GM21526 (cell line): ENCODE results near the gene CAMKK2.
A peak's percentile ranks its signal among the peaks of the same experiment; 100 is the strongest.
"Not testable (repeated sequence)": the region's sequence is repeated elsewhere in the genome, so short reads cannot be mapped to it uniquely, and the experiment has no call there.

Source experiments
- ATAC-seq: cut with Tn5 transposase; IDR thresholded peaks from one replicate; pipeline ENCODE4 v1.9.1; 2021; ENCODE audit warnings: moderate library complexity; ENCODE audit not compliant: unreplicated experiment, low FRiP score

Gene CAMKK2

DNA sequence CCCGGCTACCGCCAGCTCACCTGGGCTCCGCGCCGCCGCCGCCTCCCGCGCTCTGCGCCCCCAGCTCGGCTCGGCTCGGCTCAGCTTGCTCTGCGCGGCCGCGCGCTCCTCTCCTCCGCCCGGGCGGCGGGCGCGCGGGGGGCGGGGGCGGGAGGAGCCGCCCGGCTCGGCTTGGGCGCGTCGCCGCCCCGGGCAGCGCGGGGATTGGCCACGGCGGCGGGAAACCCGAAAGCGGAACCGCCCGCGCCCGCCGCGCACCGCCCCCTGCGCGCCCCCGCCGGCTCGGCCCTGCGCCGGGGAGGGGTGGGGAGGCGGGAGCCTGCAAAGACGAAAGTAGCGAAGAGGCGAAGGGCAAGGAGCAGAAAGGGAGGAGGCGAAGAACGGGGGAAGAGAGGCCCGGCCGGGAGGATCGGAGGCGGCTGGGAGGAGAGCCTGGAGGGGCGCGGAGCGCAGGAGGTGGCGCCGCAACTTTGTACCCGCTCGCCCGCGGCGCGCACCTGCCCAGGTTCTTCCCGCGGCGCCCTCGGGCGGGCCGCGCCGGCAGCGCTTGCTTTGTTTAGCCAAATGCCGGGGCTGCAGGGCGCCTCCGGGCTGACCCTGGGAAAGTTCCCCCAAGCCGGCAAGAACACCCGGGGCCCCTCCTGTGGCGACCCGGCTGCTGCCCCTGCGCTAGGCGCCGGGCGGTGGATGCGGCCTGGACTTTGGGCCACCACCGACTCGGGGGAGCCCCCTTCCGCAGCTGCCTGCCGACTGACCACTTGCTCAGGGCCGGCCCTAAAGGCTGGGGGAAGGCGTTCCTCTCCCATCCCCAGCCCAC is at the start of gene CAMKK2:
Gene CAMKK2, minus strand, starts transcription at position 92 of the 817 bp plus-strand sequence. CDS start 22,183 bp downstream, outside the sequence.
- ATAC-seq = peak; percentile 56

DNA sequence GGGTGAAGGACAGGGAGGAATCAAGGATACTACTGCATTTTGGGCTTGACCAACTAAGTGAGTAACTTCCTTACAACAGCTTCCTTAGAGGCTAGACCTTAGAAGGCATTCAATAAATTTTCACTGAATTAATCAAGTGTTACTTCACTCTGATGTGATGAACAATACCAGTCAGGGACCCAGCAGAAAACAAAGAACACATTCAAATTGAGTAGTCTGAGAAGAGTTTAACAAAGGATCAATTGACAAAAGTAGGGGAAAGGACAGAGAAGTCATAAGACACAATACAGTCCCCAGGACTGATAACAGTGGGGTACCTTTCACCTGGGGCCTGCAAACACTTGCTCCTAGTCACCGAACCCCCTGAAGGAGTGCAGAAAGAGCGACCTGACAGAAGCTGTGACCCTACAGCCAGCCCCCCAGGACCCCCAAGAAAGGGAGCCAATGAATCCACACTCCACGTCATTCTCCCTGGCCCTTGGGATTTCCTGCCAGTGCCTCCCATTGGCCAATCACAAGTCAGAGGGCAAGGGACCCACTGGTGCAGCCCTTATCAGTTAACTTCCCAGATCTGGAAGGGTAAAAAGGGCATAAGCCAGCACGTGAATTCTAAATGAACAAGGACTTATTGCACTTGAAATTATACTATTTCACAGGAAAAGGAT is 48.8 kb upstream of the CAMKK2 start:
- no peak for ATAC-seq

DNA sequence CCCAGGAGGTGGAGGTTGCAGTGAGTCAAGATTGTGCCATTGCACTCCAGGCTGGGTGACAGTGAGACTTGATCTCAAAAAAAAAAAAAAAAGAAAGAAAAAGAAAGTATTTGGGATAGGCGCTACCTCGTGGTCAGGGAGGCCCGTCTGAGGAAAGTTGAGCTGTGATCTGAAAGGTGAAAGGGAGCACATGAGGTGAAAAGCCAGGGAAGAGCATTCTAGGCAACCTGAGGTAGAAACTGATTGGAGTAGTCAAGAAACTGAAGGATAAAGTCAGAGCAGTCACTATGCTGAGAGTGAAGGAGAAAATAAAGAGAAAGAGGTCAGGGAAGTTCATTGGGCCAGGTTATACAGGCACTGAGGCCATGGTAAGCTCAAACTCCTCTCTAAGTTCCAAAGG is 48.0 kb upstream of the CAMKK2 start:
- ATAC-seq = no peak

GRCh38 chr12:121337416-121337815 is 40.9 kb upstream of the CAMKK2 start:
- no peak for ATAC-seq

DNA sequence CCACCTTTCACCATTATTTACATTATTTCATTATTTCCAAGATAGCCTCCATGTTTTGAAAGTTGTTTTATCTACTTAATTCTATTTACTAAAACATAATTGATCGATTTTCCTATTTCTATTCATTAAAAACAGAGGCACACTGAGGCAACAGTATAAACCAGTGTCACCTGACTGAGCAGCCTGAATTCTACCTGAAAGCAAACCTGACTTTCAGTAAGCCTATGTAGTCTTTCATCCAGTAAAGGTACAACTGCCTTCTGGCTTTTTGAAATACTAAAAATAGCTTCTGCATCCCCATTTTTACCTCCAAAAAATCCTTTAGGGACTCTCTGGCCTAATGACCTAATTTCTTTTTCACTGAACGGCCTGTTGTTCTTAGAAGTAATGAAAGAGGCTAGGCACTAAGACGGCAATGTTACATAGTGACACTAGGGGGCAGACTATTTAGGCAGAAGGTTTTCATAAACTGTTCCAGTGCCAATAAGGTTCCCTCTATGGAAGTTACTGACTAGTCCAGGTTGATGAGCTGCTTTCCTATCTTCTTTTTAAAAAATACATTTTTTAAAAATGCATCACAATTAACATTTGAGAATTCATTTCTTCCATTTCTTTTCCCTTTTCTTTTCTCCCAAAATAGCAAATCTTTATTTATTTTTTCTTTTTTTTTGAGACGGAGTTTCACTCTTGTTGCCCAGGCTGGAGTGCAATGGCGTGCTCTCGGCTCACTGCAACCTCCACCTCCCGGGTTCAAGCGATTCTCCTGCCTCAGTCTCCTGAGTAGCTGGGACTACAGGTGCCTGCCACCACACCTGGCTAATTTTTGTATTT is 38.2 kb upstream of the CAMKK2 start:
- ATAC-seq = no peak

- ATAC-seq = no peak
Observed at GRCh38 chr12:121333747-121334146, 37.2 kb upstream of the CAMKK2 start.

DNA sequence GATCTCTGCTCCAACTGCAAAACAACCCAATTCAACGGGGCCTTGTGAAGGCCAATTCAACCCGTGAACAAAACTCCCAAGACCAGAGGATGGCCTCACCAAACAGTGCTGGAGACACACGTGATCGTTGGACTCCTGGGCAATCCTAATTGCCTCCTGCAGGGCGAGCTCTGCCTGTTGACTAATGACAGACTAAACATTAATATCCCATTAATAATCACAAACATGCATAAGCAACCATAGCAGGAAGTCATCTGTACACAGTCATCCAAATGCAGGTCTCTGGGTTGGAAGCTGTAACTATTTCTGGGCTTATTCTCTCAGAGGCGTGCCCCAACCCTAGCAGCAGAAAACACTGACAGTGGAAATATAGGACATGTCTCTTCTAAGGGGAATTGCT is 34.7 kb upstream of the CAMKK2 start:
- ATAC-seq = no peak

DNA sequence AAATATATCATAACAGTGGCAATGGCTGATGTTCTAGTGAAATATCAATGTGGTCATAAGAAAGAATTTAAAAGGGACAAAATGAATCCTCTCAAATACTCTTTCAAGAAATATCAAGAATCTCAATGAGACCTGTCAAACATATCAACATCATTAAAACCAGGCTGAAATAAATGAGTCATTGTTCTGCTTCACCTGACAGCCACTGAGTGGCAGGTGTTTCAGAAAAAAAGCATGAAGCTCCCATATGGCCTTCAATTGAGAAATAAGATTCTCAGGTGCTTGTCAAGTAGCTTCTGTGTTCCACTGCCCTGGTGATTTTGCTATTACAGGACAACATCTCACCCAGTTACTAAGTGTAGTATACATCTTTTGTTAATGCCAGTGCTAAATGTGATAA is 34.2 kb upstream of the CAMKK2 start:
- ATAC-seq = no peak

- no peak for ATAC-seq
Observed at GRCh38 chr12:121330195-121330594, 33.7 kb upstream of the CAMKK2 start.

DNA sequence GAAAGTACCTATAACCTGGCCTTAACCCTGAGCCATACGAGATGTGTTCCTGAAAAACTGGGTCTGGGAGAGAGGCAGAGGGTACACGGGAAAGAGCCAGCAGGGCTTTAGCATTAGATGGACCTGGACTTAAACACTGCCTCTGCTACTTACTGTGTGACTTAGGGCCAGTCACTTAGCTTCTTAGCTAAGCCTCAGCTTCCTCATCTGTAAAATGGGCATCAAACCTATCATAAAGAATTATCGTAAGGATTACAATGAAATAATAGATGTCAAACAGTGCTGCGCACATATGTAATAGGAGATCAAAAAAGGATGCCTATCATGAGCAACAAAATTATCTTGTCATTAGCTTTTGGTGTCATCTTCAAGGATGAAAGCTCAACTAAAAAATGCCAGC is 32.1 kb upstream of the CAMKK2 start:
- no peak for ATAC-seq

- ATAC-seq = no peak
Observed at GRCh38 chr12:121326996-121327674, 30.6 kb upstream of the CAMKK2 start.

DNA sequence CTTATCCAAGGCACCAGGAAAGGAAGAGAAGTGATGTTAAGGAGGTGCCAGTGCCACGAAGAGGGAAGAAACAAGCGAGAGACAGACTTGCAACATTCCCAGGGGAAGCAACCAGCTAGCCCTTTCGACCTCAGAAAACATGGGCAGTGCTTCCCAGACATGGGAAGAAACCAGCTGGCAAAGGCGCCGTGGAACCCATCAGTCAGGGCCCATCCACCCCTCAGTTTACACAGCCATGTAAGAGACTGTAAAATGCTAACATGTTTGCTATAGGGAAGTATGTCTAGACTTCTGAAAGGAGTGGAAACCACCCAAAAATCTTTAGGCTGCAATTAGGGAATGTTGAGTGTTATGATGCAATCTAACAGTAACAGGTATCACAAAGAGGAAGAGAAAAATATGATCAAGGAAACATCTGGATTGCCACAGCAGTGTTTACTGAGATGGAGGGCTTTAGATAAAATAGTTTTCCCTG is 29.4 kb upstream of the CAMKK2 start:
- ATAC-seq = no peak

DNA sequence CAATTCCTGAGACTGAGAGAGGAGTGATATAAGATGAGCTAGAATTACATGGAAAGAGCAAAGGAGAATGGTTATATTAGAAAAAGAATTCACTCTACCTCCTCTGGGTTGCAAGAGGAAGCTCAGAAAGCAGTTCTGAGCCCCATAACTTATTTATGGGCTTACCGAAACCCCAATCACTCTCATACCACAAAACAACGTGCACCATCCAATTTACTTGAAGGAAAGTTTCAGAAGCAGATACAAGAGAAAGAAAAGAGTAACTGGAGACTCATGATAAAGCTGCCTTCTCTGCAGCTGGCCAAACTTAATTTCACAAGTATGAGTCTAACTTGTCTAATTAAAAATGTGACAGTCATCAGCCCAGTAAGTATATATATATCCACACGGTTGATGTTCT is 27.4 kb upstream of the CAMKK2 start:
- no peak for ATAC-seq

DNA sequence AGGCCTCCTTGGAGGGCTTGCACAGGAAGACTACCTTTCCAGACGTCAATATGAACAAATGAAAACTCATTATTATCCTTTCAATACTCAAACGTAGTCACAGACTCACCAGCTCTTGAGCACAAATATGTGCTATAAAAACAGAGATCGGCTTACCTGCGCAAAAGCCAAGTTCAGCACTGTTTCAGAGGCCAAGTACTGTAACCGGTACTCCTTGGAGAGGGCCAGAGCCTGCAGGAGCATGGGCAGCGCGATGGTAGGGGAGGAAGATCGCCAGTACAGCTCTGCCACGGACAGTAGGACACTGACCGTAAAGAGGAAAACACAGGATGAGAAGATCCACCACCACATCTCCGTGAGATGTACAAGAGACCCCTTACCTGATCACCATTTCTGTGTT is 21.6 kb upstream of the CAMKK2 start:
- no peak for ATAC-seq

DNA sequence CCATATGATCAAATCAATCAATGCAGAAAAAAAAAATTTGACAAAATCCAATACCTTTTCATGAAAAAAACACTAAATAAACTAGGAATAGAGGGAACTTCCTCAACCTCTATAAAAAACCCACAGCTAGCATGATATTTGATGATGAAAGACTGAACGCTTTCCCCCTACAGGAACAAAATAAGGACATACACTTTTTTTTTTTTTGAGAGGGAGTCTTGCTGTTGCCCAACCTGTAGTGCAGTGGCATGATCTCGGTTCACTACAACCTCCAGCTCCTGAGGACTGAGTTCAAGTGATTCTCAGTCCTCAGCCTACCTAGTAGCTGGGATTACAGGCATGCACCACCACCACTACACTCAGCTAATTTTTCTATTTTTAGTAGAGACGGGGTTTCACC is 17.9 kb upstream of the CAMKK2 start:
- ATAC-seq = no peak

DNA sequence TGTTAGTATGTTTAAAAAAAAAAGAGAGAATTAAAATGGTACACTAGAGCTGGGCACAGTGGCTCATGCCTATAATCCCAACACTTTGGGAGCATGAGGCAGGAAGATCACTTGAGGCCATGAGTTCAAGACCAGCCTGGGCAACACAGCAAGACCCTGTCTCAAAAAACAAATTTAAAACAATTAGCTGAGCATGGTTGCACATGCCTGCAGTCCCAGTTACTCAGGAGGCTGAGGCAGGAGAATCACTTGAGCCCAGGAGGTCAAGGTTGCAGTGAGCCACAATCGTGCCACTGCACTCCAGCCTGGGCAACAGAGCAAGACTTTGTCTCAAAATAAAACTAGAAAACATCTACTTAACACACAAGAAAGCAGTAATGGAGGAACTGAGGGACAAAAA is 13.7 kb upstream of the CAMKK2 start:
- ATAC-seq = not testable (repeated sequence)

GRCh38 chr12:121307397-121307796 is 10.9 kb upstream of the CAMKK2 start:
- ATAC-seq = not testable (repeated sequence)

- ATAC-seq = no peak
Observed at GRCh38 chr12:121304306-121304705, 7.8 kb upstream of the CAMKK2 start.

GRCh38 chr12:121301876-121302275 is 5.4 kb upstream of the CAMKK2 start:
- ATAC-seq = no peak

DNA sequence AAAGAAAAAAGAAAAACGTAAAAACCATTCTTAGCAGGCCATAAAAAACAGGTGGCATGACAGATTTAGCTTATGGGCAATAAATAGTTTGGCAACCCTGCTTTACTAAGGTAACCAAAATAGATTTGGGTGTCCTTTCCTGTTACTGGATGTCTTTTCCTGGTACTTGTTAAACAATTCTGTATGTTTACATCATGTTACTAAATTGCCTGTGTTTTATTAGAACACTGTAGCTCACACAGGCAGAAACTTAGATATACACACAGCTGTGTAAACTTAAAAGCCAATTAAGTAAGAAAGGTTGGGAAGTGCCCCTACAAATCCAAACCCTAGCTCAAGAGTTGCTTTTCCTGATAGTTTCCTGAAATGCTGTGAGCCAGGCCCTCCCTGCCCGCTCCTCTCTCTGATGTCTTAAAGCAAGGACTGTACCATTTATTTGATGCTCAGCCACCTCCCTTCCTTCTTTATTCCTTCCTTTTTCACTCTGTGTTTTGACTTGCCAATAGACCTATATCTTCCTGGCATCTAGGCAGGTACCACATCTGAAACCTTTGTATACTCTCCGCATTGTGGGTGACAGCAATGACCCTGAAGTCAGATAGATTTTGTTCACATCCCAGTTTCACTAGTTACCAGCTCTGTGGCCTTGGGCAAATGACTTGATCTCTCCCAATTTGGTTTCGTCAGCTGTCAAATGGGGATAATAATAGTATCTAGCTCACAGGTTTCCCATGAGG is 3.7 kb upstream of the CAMKK2 start:
- ATAC-seq = no peak
